Astrocyte of the hippocampus (primary cell): Measurements from ENCODE around the gene ZBTB46.

Experiments
- DNase-seq: peaks from one replicate; pipeline ENCODE4 v3.0.0; 2011; ENCODE audit warnings: low read depth, low spot score

ZBTB46 gene

DNA sequence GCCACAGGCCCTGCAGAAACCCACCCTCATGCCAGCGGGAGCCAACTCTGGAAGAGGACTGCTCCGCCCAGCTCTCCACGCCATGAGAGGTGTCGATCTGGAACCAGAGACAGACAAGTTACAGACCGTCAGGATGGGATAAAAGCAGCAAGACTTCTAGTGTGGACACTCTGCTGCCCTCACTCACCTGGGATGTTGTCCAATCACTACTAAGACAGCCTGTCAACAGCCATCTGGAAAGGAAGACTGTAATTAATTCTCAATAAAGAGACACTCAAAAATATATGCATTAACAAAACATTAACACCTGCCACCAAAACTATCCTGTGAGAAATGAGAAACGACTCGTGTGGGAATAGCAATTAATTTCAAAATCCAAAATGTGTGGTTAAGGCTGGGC lies 63.2 kb downstream of the ZBTB46 start:
- no peak for DNase-seq

DNA sequence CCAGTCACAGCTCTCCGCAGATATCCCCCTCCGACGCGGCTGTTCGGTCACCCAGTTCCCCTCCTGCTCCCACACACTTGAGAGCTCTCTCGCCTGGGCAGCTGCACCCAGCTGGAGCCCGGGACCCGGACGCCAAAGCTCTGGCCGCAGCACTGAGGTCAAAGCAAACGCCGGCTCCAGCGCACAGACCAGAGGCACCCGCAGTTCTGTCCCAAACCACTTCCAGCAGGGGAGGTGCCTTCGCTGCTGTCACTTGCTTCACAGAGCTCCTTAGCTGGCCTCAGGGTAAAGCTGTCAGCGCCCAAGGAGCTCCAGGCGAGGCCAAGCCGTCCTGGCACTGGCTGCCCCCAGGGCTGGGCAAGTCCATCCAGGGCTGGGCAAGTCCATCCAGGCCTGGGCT lies 63.6 kb downstream of the ZBTB46 start:
- DNase-seq: no peak

DNA sequence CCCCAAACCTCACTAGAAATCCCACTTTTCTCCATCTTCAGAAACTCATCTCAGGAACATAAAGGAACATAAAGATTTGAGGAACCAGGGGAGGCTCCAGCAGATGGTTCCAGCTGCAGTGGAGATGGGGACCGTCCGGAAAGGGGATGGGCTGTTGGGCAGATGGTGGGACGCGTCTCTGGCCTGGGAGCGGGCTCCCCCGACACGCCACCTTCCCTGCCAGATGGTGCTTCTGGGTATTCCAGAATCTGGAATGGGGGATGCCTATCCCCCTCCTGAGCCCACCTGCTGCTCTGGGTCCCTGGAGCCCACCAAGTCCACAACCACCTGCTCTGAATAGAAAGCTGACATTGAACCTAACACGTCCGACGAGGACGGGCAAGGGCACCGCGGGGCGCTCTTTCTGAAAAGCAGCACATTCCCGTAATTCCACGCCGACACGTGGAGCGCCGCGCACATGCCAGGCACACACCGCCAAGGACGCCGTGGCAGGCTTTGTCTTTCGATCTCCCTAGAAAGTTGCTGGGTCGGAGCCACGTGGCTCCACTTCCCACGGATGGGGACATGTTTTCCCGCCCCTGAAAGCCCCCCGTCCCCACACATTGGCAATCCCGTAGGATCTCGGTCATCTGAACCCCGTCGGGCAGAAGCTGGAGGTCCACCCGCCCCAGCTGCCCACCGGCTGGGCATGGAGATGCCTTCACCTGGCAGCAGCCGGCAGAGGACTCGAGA lies 64.2 kb downstream of the ZBTB46 start:
- no peak for DNase-seq

DNA sequence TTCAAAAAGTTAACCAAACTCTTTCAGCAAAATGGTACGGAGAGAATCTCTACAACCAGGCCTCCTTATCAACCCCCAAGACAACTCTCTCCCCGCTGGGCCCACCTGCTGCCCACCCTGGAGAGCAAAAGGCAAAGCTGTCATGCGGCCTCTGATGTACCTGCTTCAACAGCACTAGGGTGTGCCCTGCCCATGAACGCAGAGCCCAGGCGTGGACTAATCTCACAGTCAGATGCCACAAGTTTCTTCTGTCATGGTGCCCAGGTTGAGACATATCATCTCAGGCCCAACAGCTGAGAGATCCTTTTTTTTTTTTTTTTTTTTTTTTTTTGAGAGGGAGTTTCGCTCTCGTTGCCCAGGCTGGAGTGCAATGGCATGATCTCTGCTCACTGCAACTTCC lies 65.2 kb downstream of the ZBTB46 start:
- no peak for DNase-seq

DNA sequence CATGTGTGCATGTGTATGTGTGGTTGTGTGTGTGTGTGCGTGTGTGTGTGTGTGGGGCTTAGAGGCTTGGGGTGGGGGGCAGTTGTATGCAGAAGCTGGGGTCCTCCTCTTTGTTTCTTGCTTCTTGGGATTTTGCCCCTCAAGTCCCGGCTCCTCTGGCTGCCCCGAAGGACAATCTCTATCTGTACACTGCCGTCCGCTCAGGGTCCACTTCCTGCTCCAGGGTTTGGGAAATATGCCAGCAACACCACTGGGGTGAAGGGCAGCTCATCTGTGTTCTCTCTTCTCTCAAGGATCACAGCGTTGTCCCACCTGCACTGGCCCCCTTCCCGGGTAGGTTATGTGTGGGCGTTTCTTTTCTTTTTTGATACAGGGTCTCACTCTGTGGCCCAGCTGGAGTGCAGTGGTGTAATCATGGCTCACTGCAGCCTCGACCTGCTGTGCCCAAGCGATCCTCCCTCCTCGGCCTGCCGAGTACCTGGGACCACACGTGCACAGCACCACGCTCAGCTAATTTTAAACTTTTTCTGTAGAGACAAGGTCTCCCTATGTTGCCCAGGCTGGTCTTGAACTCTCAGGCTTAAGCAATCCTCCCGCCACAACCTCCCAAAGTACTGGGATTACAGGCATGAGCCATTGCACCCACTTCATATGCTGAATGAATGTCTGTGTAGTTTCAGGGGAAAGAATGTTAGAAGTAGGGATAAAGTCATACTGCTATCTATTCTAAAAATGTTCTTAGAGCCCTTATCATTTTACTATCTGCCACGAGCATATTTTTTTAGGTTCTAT lies 65.8 kb downstream of the ZBTB46 start:
- no peak for DNase-seq

DNA sequence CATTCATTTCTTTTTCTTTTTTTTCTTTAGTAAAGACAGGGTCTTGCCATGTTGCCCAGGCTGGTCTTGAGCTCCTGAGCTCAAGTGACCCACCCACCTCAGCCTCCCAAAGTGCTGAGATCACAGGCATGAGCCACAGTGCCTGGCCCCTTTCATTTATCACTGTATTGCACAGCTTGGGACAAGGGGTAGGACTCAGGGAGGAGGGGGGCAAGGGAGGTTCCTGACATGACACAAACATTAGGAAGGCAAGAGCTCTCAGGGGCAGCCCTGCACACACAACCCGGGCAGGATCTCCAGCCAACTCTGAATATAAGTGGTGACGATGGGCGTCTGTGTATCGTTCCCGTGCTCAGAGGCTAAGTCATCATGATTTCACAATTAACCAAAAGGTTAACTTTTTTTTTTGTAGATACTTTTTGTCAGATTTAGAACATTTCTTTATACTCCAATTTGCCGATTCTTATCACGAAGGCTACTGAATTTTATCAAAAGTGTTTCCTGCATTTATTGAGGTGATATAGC lies 71.6 kb downstream of the ZBTB46 start:
- DNase-seq: no peak

DNA sequence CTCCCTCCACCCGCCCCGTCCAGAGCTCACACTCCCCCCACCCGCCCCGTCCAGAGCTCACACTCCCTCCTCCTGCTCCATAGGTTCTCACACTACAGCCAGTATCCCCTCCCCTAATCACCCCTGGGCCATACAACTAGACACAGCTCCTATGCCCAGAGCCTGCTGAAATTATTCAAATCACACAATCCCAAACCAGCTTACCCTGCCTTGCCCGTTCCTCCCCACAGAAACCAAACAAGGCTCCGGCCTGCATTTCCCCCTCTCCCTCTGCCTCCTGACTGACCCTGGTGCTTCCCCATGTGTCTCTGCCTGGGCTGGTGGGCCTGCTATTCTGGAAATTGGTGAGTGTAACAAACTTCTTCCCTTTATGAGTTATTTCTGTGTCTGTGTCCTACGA lies 72.9 kb downstream of the ZBTB46 start:
- no peak for DNase-seq

DNA sequence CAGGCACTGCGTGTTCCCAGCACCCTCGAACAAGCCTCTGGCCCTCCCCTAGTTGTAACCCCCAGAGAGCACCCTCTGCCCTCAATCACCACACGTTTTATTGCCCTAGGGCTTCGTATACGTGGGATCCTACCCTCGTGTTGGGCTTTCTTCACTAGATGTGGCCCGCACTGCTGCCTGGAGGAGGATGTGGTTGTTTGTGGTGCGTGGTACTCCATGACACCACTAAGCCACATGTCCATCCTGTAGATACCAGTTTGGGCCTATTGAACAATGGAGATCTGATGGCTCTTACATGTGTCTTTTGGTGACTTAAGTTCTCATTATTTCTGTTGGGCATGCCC lies 74.4 kb downstream of the ZBTB46 start:
- no peak for DNase-seq

DNA sequence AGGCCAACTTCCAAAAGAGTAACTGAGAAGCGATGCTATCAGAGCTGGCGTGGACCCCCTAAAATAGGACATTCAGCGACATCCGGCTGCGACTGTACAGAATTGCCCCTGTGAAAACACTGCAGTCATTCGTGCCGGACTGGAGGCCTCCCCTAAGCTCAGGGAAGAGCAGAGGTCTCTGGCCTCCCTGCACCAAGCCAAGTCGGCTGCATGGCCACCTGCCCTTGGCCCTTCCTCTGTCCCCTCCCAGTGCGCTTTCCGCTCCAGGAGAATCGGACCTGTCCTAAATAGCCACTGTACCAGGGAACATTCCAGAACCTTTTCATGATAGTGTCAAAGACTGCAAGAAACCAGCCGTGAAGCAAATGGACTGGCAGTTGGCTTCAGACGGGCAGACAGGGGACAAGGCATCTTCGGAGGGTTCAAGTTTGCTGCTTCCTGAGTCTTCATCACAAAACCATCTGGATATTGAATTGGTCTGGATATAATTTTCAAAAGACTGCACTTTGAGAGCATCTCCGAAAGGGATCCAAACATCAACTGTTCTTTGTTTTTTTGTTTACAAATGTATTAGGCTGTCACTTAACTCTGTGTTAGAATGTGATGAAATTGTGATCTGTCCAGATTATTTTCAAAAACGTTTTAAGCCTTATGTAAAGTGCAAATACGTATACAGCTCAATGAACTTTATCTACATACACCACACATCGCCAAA lies 75.0 kb downstream of the ZBTB46 start:
- DNase-seq: no peak

DNA sequence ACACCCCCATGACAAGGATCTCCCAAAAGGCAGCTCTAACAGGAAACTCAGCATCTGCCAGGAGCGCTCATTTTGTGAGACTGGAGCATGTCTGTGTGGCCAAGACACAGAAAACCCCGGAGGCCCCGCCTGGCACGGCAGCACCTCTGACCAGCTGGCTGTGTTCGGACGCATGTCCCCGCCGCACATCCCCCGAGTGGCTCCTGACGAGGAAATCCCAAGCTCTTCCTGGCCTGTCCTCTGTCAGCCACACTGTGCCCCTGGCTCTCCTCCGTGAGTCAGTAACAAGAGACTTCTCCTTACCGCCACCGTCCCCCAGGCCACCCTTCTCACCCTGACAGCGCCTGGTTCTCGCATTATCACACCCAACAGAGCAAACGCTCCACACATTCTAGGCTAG lies 77.1 kb downstream of the ZBTB46 start:
- no peak for DNase-seq

DNA sequence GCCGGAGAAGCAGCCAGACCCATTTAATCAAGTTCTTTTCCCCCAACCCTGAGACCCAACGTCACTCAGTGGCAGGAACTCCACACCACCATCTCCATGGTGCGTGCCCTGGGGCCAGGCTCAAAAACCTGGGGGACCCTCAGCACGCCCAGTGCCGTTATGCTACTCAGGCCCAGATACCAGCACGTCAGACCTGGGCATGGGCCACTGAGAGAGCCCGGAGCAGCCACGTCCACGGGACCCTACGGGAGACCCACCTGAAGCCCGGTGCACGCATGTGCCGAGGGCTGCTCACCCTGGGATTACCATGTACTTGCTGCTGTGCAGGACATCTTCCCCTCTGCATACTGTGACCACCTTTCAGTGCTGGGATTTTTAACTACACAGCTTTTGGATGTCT lies 77.7 kb downstream of the ZBTB46 start:
- no peak for DNase-seq

DNA sequence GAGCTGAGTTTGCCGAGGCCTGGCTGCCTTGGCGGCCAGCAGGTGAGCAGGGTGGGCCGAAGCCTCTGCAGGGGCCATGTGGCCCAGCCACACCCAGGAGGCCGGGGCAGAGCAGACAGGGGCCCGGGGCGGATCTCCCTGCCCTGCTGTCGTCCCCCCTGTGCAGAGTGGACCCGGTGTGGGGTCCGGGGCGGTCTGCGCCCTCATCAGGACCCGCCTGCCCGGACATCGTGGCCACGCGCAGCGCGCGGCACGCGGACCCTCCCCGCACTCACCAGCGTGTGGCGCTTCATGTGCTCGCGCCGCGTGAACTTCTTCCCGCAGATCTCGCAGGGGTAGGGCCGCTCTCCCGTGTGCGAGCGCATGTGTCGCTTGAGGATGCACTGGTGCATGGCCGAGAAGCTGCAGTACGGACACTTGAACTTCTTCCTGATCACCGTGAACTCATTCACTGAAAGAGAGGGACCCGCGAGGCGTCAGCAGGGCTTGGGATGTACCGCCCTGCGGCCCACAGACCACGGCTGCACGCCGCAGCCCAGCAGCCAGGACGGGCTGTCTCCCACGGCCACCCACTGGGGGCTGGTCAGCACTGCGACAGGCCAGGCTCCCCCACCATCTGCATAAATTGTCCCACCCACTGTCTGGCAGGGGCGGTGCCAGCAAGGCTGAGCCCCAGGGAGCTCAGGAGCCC lies 78.5 kb downstream of the ZBTB46 start:
- no peak for DNase-seq

DNA sequence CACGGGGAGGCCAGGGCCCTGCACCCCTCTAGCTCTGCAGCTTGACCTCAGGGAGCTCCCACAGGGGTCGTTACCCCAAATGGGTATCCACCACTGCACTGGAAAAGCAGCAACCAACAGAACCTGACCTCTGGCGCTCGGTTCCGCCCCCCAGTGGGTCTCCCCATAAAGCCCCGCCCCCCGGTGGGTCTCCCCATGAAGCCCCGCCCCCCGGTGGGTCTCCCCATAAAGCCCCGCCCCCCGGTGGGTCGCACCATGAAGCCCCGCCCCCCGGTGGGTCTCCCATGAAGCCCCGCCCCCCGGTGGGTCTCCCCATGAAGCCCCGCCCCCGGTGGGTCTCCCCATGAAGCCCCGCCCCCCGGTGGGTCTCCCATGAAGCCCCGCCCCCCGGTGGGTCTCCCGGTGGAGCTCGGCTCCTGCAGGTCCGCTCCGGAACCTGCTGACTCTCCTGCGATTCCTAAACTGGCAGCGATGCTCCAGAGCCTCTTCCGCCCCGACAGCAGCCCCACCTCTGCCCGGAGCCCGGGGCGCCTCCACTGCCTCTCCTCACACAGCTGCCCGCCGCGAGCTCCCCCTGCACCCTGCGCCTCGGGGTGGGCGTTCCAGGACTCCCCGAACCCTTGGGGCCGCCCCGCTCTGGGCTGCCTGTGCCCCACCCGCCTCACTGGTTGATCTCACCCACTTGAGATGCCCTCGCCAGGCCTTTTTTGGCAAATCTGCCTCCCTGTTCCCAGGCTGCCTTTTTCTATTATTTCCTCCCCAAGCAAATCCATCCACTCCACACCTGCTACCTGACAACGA lies 79.4 kb downstream of the ZBTB46 start:
- no peak for DNase-seq

DNA sequence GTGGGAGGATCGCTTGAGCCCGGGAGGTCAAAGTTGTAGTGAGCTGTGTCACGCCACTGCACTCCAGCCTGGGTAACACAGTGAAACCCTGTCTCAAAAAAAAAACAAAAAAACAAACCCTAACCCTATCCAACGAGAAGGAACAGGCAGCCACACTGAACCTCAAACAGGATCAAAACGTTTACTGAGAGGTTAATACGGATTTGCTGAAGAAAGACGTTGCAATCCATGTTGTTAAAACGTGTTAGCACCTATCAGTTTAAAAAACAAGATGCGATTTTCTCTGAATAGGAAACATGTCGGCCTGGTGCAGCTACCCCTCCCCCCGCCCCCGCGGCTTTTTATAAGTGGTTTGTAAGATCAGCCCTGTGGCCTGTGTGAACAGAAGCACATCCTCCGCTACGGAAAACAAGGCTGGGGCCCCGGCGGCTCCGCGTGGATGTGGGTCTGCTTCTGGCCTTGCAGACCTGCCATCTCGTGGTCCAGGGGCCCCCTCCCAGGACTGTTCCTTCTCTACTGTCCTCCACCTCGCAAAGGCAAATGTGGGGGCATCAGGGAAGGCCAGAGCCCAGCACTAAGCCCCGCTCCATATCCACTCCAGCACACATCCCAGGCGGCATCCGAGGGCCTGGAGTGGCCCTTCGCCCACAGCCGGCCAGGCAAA lies 80.1 kb downstream of the ZBTB46 start:
- no peak for DNase-seq

DNA sequence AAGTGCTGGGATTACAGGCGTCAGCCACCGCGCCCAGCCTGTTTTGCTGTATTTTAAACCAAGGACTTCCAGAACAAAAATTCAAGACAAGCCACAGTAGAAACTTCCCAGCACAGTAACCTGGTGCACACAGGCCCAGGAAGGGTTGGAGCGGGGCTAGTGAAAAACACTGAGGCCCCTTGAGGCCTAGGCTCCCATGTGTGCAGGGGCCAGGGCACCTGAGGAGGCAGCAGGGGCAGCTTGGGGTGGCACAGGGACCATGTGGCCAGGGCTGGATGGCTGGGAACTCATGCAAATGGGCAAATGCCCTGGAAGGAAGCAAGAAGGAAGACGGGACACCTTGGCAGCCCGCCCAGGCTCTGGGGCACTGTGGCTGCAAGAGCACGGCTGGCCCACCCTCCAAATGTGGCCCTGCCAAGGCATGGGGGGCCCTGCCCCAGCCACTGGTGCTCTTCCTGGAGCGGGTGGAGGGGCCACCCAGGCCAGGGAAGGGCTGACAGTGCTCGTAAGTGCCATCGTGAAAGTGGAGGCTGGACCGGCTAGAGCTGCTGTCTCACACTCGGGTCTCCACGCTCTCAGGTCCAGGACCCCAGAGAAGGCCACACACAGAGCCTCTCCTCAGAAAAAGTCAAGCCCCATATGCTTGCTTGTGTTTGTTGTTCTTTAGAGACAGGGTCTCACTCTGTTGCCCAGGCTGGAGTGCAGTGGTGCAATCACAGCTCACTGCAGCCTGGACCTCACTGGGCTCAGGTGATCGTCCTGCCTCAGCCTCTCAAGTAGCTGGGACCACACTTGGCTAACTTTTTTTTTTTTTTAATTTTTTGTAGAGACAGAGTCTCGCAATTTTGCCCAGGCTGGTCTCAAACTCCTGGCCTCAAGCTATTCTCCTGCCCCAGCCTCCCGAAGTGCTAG lies 81.2 kb downstream of the ZBTB46 start:
- DNase-seq: no peak

DNA sequence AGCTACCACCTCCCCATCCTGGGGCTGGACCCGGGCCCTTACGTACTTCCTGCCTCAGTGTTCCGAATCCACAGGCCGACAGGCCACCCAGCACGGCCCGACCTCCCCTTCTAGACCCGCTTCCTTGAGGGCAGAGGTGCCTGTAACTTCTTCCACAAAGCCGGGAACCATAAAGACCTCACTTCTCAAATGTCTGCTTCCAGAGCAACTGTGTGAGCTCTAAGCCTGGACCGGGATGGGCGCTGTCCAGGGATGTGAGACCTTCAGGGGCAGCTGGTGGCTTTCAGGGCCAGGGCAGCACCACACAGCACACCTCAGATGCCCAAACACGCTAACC lies 82.2 kb downstream of the ZBTB46 start:
- DNase-seq: no peak

DNA sequence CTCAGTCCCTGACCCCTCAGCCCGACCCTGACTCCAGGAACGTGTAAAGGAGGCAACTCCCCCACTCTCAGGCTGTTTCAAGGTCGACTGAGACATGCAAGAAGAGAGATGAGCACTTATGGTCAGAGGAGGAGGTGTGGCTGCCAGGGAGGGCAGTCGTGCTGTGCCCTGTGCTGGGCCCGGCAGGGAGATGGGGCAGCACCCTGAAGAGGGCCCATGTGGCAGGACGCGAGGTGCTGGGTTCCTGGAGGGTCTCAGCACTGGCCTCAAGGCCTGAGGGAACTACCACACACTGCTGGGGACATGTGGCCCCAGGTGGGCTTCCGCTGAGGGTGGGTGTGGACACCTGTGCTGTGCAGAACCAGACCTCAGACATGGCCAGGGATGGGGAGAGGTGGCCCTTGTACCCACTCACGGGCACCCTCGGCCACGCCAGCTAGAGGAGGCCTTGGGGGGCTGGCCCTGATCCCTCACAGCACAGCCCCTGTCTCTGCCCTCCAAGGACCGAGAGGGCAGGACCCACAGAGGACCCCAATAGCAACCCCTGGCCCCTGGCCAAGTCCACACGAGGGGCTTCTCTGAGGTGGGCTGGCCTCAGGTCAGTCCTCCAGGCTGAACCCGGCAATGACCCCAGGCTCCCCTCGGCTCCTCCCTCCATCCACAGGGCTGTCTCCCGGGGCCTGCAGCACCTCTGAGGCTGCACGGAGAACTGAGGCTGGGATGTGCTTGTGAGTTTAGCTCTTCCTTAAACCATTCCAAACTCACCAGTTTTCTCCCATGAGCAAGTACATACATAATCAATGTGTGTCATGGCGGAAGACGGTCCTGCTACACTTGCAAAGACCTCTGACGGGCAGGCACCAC lies 82.8 kb downstream of the ZBTB46 start:
- no peak for DNase-seq

DNA sequence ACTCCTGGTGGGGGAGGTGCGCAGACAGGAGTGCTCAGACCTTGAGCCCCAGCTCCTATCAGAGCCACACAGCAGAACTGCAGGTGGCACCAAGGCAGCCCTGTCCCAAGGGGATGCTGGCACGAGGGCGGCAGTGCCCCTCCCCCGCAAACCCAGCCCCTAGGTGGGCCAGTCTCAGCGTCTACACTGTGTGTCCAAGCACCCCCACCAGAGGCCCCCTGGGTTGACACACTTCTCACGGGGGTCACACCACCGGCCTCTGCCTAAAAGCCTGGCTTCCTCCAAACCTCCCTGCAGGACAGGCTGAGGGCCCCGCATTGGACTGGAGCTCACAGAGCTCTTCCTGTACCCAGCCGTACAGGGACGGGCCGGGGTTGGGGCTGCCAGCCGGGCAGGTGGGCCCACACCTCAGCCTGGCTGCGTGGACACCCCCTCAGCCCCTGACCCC lies 83.4 kb downstream of the ZBTB46 start:
- no peak for DNase-seq
